SK-N-SH treated with all-trans-retinoic acid at 6 μM for 48 hours (cell line): Measurements from ENCODE around the gene FAM124B.

Experiments
- ZFP30 ChIP-seq: fragments of 450-650 bp; formaldehyde crosslinking; IDR thresholded peaks from 2 replicates; pipeline ENCODE4 v1.5.0; 2022; ENCODE audit warnings: mild to moderate bottlenecking, moderate library complexity
- TF ChIP-seq, protein P1 (sequence below): fragments of 250-450 bp; sonication (Bioruptor Pico); IDR thresholded peaks from 2 replicates; pipeline ENCODE4 v1.8.0; 2021; ENCODE audit warnings: low read depth, mild to moderate bottlenecking, moderate library complexity, borderline replicate concordance

DNA sequence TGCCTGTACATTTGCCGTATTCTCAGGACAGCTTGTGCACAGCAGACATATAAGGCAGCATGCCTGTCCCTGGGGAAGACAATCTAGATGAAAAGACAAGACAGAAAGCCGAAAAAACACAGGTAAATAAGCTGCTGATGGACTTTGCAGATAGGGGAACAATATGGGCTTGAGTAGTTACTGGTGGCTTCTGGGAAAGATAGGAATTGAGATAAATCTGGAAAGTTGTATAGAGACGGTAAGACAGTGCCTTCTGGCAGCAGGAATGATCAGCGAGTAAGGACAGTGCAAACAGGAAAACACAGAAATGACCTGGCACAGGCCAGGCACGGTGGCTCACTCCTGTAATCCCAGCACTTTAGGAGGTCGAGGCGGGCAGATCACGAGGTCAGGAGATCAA is 70.2 kb downstream of the FAM124B start:
- no peak for TF ChIP-seq ZFP30 (CRISPR knock-in tag)
- TF ChIP-seq, protein P1, sequence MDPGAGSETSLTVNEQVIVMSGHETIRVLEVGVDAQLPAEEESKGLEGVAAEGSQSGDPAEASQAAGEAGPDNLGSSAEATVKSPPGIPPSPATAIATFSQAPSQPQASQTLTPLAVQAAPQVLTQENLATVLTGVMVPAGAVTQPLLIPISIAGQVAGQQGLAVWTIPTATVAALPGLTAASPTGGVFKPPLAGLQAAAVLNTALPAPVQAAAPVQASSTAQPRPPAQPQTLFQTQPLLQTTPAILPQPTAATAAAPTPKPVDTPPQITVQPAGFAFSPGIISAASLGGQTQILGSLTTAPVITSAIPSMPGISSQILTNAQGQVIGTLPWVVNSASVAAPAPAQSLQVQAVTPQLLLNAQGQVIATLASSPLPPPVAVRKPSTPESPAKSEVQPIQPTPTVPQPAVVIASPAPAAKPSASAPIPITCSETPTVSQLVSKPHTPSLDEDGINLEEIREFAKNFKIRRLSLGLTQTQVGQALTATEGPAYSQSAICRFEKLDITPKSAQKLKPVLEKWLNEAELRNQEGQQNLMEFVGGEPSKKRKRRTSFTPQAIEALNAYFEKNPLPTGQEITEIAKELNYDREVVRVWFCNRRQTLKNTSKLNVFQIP (CRISPR knock-in tag), result no peak
